Stomach (tissue), 4 donors: ENCODE results near the gene LBX2.

Experiments used
- EP300 ChIP-seq: sonication (generic); formaldehyde crosslinking; IDR thresholded peaks from one replicate; pipeline ENCODE4 v1.6.1; 2017; ENCODE audit warnings: antibody characterized with exemption
- POLR2A ChIP-seq, 4 donors: fragments of 450-650 bp; IDR thresholded peaks; one replicate each; pipeline ENCODE4 v1.6.1; 2016; ENCODE audit warnings: antibody characterized with exemption in 4 of 4, control low read depth in 2 of 4, mild to moderate bottlenecking in 1 of 4, moderate library complexity in 1 of 4

DNA sequence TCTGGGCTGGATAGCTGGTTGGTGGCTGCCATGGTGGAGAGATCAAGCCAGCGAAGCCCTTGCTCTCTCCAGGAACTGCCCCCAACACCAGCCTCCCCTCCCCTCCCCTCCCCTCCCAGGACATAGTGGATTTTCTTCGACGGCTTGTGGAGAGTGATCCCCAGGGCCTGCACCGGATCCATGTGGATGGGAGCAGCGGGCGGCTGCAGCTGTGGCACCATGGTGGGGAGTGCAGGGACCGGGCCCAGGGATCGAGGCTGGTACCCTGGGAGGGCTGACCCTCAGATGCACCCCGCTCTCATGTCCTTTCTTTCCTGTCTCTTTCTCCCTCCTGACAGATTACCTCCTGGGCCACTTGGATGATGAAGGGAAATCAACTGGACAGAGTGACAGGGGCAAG lies 9.5 kb downstream of the LBX2 start:
- TF ChIP-seq POLR2A (IDR thresholded peaks at IDR 0.05): no peak
- TF ChIP-seq EP300: no peak
